Stimulated activated naive CD8-positive, alpha-beta T cell treated with anti-CD3 and anti-CD28 coated beads, Interleukin-15, amount 100 ng/mL, for 72 hours (primary cell): ENCODE data around the gene RAB39B.
"Not testable (repeated sequence)": the region's sequence is repeated elsewhere in the genome, so short reads cannot be mapped to it uniquely, and the experiment has no call there.

Source experiments
- ATAC-seq: fragments of 150-1000 bp; cut with Tn5 transposase; 2 replicates; pipeline ENCODE4 v1.10.0; 2021; ENCODE audit warnings: mild to moderate bottlenecking, moderate library complexity
- DNase-seq, 2 donors: peaks; one replicate each; pipeline ENCODE4 v3.0.0; 2021 to 2022
- H3K27ac Mint-ChIP-seq, 2 donors: one replicate each; pipeline ENCODE4 v1.8.0; 2022; ENCODE audit warnings: mild to moderate bottlenecking in 2 of 2, mixed read lengths in 2 of 2, moderate library complexity in 2 of 2
- H3K27me3 Mint-ChIP-seq: one replicate; pipeline ENCODE4 v1.8.0; 2022; ENCODE audit warnings: mixed read lengths
- H3K4me1 Mint-ChIP-seq: one replicate; pipeline ENCODE4 v1.8.0; 2022; ENCODE audit warnings: mild to moderate bottlenecking, mixed read lengths
- H3K4me3 Mint-ChIP-seq, 2 donors: one replicate each; pipeline ENCODE4 v1.8.0; 2022; ENCODE audit warnings: mild to moderate bottlenecking in 2 of 2, mixed read lengths in 2 of 2, moderate library complexity in 1 of 2
- H3K9me3 Mint-ChIP-seq, 2 donors: one replicate each; pipeline ENCODE4 v1.8.0; 2022; ENCODE audit warnings: mixed read lengths in 2 of 2

The RAB39B gene

DNA sequence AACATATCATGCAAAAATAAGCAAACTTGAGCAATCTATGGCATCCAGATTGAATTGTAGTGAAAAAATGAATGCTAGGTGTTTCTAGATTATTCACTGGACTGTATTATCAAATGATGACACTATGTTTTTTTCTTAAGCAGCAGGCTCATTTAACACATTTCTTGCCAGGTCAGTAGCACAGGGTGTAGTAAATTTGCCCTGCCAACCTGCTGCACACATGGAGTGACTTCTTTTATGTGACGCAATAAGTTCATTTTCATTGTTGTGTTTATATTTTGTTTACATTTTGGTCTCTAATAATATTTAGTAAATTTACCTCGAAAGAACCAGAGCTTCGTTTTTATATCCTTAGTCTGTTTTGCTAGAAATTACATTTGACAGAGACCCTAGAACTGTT is 38.5 kb downstream of the RAB39B start:
- H3K27ac Mint-ChIP-seq: no peak overlapping the region
- no peaks in the 10 kb centered on the region for H3K27me3 Mint-ChIP-seq
- no peak overlapping the region for H3K4me3 Mint-ChIP-seq

DNA sequence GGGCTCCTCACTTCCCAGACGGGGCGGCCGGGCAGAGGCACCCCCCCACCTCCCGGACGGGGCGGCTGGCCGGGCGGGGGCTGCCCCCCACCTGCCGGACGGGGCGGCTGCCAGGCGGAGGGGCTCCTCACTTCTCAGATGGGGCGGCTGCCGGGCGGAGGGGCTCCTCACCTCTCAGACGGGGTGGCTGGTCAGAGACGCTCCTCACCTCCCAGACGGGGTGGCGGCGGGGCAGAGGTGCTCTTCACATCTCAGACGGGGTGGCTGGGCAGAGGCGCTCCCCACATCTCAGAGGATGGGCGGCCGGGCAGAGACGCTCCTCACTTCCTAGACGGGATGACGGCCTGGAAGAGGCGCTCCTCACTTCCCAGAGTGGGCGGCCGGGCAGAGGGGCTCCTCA is 40.5 kb downstream of the RAB39B start:
- H3K9me3 Mint-ChIP-seq, H3K4me3 Mint-ChIP-seq, ATAC-seq, DNase-seq, H3K4me1 Mint-ChIP-seq, H3K27me3 Mint-ChIP-seq: not testable (repeated sequence)
- H3K27ac Mint-ChIP-seq: peak overlapping the region in 1 of 2 donors; percentile 27

More for the DNA sequence above, 38.5 kb downstream of the RAB39B start:
- no peak for DNase-seq
- no peak for ATAC-seq
- Mint-ChIP-seq H3K4me1 (peaks cover 1% of the 10 kb centered on the region), H3K9me3 (no peaks in the 10 kb centered on the region)

DNA sequence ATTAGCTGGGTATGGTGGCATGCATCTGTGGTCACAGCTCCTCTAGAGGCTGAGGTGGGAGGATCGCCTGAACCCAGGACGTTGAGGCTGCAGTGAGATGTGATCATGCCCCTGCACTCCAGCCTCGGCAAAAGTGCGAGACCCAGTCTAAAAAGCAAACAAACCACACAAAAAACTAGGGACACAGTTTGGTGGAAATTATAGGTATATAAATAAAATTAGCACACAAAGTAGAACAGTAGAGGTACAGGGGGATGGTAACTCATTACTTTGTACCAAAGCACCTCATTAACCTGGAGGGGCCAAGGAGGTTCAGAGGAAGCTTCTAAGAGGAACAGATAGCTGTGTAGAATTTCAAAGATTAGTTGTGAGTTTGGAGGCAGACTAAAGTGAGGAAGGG is 42.9 kb downstream of the RAB39B start:
- no peak overlapping the region for H3K27ac Mint-ChIP-seq

DNA sequence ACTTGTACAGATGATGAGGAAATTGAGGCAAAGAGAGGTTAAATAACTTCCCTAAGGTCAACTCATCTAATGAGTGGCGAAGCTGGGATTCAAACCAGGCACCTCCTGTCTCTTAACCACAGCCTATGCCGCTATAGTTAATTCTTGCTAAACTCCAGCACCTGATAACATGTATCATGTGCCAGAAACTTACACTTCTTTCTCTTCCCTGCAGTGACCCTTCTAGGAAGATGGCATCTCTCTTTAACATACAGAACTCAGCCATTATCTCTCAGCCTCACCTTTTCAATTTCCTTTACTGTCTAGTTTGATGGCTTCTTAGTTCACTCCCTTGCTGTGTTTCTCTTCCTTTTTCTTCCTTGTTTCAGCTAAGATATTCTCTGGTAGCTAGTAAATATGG is 45.5 kb downstream of the RAB39B start:
- Mint-ChIP-seq H3K4me1 (peaks cover 11% of the 10 kb centered on the region), H3K9me3 (no peaks in the 10 kb centered on the region), H3K27ac (no peak overlapping the region), H3K4me3 (peak overlapping the region; percentile 50 to 64), H3K27me3 (no peaks in the 10 kb centered on the region)
- ATAC-seq (no peak), DNase-seq (no peak)

More for the DNA sequence above, 42.9 kb downstream of the RAB39B start:
- peaks cover 11% of the 10 kb centered on the region for H3K4me1 Mint-ChIP-seq
- ATAC-seq (no peak), DNase-seq (no peak)
- no peaks in the 10 kb centered on the region for H3K27me3 Mint-ChIP-seq
- H3K9me3 Mint-ChIP-seq: no peaks in the 10 kb centered on the region
- no peak overlapping the region for H3K4me3 Mint-ChIP-seq

DNA sequence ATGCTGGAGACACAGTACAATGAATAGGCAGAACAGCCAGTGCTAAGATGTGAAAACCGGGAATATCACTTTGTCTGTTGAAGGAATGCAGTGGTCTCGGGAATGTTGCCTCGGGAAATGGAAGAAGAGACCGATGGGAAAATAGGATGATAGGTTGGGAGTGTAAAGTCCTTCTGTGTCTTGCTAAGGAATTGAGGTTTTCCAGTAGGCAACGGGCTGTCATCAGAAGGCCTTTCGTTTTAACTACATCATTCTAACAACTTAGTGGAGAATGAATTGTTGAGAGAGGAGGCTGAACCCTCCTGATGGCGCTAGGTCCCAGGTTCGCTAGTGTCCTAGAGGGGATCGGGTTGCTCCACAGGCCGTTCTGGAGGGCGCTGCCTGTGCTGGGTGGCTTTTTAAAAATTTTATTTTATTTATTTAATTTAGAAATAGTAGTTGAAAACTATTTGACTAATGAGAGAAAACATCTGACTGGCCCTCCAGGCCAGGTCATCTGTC is 47.3 kb downstream of the RAB39B start:
- Mint-ChIP-seq H3K9me3 (no peaks in the 10 kb centered on the region), H3K27me3 (no peaks in the 10 kb centered on the region)

DNA sequence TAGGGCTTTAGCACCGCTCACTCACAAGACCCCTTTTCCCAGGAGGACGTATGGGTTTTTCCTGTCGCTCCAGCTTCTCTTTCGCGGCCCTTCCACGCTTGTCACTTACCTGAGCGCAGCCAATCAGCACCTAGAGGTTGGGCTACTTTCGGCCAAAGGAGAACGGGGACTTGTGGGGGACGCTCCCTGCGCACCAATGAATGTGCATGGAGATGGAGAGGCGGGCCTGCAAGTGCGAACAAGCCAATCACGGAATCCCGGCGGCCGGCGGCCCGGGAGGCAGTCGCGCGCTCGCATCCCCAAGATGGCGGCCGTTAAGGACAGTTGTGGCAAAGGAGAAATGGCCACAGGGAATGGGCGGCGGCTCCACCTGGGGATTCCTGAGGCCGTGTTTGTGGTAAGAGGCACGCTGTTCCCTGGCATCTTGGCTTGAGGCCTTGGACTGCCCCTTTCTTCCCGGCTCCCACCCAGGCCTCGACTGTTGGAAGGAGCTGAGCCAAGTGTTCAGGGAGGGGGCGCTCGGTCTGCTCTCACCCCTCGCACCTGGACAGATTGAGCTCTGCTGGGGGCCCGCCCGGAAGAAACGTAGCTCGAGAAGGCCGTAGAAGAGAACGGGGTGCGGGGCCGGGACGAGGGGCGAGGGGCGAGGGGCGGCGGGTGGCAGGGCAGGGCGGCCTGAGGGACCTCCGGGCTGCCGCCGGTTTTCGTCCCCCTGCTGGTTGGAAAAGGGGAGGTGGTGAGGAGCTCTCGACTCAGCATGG is 47.9 kb downstream of the RAB39B start, which contains the start of gene VBP1:
TSS of gene VBP1 (plus strand) at position 282 of the 761 bp plus-strand sequence. CDS start at position 305, 23 bp downstream.
- peak within 1 kb of the TSS; percentile 99 for H3K27ac Mint-ChIP-seq
- peak; percentile 97 for ATAC-seq
- H3K4me1 Mint-ChIP-seq: peaks cover 11% of the 10 kb centered on the region
- no peaks in the 10 kb centered on the region for H3K27me3 Mint-ChIP-seq
- peak; percentile 83 to 92 for DNase-seq
- no peaks in the 10 kb centered on the region for H3K9me3 Mint-ChIP-seq
- peak within 1 kb of the TSS; percentile 91 to 95 for H3K4me3 Mint-ChIP-seq

More for the DNA sequence above, 47.3 kb downstream of the RAB39B start:
- peak overlapping the region; percentile 9 to 99 for H3K27ac Mint-ChIP-seq
- H3K4me1 Mint-ChIP-seq: peaks cover 11% of the 10 kb centered on the region
- ATAC-seq (no peak), DNase-seq (no peak)
- H3K4me3 Mint-ChIP-seq: peak overlapping the region; percentile 91 to 95

DNA sequence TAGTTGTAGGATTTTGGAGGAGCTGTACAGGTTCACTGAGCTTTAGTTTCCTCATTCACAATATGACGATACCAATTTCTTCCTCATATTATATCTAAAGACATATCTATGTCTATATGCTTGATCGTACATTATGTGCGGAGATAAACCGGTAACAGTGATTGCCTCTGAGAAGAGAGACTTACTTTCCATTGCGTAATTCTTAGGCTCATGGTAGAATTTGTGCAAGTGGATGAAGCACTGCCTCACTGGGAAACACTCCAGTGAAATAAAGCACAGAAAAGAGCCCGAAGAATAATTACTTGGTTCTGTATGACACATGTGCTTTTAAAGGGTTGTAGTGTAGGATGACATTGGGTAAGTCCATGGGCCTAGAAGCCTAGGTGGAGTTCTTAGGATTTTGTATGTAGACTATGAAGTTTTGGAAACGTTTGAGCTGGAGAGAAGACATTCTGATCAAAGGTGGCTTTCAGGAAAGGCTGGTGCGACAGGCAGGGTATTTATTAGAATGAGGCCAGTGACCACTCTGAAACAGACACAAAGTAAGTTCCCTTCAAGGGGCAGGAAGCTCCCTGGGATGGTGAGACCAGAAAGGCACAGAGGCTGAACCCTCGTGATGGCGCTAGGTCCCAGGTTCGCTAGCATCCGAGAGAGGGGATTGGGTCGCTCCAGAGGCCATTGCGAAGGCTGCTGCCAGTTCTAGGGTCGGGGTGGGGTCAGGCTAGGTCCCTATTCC is 48.7 kb downstream of the RAB39B start:
- Mint-ChIP-seq H3K4me1 (peaks cover 11% of the 10 kb centered on the region), H3K9me3 (no peaks in the 10 kb centered on the region), H3K27me3 (no peaks in the 10 kb centered on the region), H3K27ac (peak overlapping the region; percentile 99), H3K4me3 (peak overlapping the region; percentile 91 to 95)
- ATAC-seq: peak; percentile 74
- DNase-seq: no peak

DNA sequence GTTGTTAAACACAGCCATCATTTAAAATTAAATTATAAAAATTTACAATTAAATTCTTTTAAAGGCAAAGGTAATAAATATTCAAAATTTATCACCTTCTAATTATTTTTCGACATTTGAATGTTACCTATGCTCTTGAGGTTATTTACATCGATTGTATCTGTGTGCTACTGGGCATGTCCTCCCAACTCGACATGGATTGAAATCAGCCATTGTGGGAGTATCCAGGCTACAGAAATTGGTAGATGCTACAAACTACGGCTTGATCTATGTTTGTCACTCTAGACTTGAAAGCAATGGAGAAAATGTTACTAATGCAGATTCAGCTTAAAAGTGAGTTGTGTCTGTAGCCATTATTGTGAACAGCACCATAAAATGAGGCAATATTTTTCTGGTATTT is 50.6 kb downstream of the RAB39B start:
- H3K9me3 Mint-ChIP-seq: no peaks in the 10 kb centered on the region
- ATAC-seq (no peak), DNase-seq (no peak)
- H3K4me1 Mint-ChIP-seq: peaks cover 5% of the 10 kb centered on the region
- no peaks in the 10 kb centered on the region for H3K27me3 Mint-ChIP-seq
- H3K4me3 Mint-ChIP-seq: no peak overlapping the region
- no peak overlapping the region for H3K27ac Mint-ChIP-seq

DNA sequence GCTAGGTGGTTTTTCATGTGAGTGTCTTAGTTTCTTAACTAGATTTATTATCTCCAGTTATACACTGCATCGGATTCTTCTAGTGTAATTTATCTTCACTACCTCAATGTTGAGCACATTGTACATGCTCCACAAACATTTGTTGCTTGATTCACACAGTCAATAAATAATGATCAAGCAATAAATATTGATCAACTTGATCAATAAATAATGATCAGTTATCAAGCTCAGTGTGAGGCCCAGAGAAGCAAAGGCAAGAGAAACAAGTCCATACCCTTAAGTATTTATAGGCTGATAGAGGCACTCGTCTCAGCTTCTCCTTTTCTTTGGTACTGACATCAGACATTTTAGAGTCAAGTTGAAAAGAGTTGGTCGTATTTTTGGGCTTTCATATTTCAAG is 53.1 kb downstream of the RAB39B start:
- Mint-ChIP-seq H3K27ac (no peak overlapping the region), H3K4me3 (no peak overlapping the region), H3K9me3 (no peaks in the 10 kb centered on the region), H3K4me1 (no peaks in the 10 kb centered on the region), H3K27me3 (no peaks in the 10 kb centered on the region)
- ATAC-seq (no peak), DNase-seq (no peak)
